IgD-negative memory B cell (primary cell): ENCODE results near the gene PCP2. TPM values are rescaled to one million over a fixed set of nuclear protein-coding genes. Genes with fewer than 3 reads are reported as not detected.
"Not testable (repeated sequence)": the region's sequence is repeated elsewhere in the genome, so short reads cannot be mapped to it uniquely, and the experiment has no call there.

Experiments
- H3K27ac Mint-ChIP-seq, 3 donors: one replicate each; pipeline ENCODE4 v1.8.0; 2020 to 2022; ENCODE audit warnings: mild to moderate bottlenecking in 3 of 3, mixed read lengths in 3 of 3, moderate library complexity in 1 of 3
- H3K27me3 Mint-ChIP-seq: one replicate; pipeline ENCODE4 v1.8.0; 2021; ENCODE audit warnings: mixed read lengths
- H3K36me3 Mint-ChIP-seq: one replicate; pipeline ENCODE4 v1.8.0; 2020; ENCODE audit warnings: mild to moderate bottlenecking, mixed read lengths
- H3K4me1 Mint-ChIP-seq, 3 donors: one replicate each; pipeline ENCODE4 v1.8.0; 2020 to 2022; ENCODE audit warnings: mixed read lengths in 3 of 3, mild to moderate bottlenecking in 1 of 3
- H3K4me3 Mint-ChIP-seq, 4 donors: one replicate each; pipeline ENCODE4 v1.8.0; 2020 to 2022; ENCODE audit warnings: mild to moderate bottlenecking in 4 of 4, mixed read lengths in 4 of 4, moderate library complexity in 3 of 4
- H3K9me3 Mint-ChIP-seq, 3 donors: one replicate each; pipeline ENCODE4 v1.8.0; 2020 to 2021; ENCODE audit warnings: mixed read lengths in 3 of 3, mild to moderate bottlenecking in 1 of 3
- polyA plus RNA-seq: library from polyadenylated mRNA; unstranded; fragments of 300-500 nt; fragmentation: Illumina TruSeq; gene quantifications from one replicate; pipeline ENCODE4 v1.2.3, GENCODE V29; 2021

Gene PCP2
- polyA plus RNA-seq, 1 donor from 2014 or later = not detected

- Mint-ChIP-seq H3K36me3 (no peaks in the 10 kb centered on the region), H3K27me3 (peaks cover 3% of the 10 kb centered on the region), H3K4me3 (peak overlapping the region in 1 of 4 donors; percentile 9), H3K27ac (peak overlapping the region in 1 of 3 donors; percentile 45), H3K9me3 (no peaks in the 10 kb centered on the region), H3K4me1 (peaks cover 5 to 8% (median 7%) of the 10 kb centered on the region in 3 donors)
These were observed 14.9 kb upstream of the PCP2 start for GRCh38 chr19:7648265-7649014.

DNA sequence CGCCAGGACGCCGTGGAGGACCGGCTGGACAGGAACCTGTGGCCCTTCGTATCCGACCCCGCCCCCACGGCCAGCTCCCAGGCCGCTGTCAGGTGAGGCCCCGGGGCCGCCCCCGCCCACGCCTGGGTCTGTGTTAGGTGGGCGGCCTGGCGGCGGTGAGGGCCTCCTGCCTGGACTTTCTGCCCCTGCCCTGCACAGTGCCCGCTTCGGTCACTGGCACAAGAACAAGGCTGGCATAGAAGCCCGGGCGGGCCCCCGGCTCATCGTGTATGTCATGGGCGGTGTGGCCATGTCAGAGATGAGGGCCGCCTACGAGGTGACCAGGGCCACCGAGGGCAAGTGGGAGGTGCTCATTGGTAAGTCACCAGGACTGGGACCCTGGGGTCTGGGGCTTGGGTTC lies 13.6 kb upstream of the PCP2 start:
- no peak overlapping the region for H3K4me3 Mint-ChIP-seq
- H3K27ac Mint-ChIP-seq = no peak overlapping the region
- H3K4me1 Mint-ChIP-seq = peaks cover 3 to 4% (median 3%) of the 10 kb centered on the region in 3 donors

GRCh38 chr19:7646426-7646700 lies 12.8 kb upstream of the PCP2 start:
- Mint-ChIP-seq H3K27me3 (no peaks in the 10 kb centered on the region), H3K36me3 (no peaks in the 10 kb centered on the region), H3K9me3 (no peaks in the 10 kb centered on the region), H3K4me1 (peaks cover 0 to 1% (median 0%) of the 10 kb centered on the region in 3 donors), H3K4me3 (no peak overlapping the region), H3K27ac (no peak overlapping the region)

More for the DNA sequence above, 13.6 kb upstream of the PCP2 start:
- H3K9me3 Mint-ChIP-seq = no peaks in the 10 kb centered on the region
- no peaks in the 10 kb centered on the region for H3K36me3 Mint-ChIP-seq
- peaks cover 3% of the 10 kb centered on the region for H3K27me3 Mint-ChIP-seq

DNA sequence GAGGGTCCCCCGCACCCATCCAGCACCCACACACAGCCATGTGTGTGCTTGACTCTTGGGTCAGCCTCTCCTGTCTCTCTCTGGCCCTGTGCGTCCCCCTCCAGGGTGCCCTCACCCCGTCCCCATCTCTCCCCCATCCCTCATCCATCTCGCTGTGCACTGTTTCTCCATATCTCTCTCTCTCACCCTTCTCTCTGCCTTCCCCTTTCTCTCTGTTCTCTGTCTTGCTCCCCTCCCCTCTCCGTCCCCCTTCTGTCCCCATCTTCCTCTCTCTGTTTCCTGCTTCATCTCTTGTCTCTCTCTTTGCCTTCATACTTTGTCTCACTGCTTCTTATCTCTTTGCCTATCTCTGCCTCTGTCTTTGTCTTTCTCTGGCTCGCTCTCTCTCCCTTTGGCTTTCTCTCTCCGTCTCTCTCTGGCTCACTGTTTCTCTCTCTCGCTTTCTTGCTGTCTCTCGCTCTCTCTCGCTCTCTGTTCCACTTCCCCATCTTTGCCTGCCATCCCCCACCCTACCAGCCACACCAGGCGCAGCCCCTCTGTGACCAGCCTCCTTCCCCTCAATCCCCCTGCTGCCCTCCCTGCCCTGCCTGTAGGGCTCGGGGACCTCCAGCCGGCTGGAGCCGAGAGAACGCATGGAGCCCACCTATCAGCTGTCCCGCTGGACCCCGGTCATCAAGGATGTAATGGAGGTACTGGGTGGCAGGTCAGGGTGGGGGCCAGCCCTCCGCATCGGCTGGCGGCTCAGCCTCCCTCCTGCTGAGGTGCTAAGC lies 12.3 kb upstream of the PCP2 start:
- Mint-ChIP-seq H3K9me3 (no peaks in the 10 kb centered on the region), H3K27me3 (no peaks in the 10 kb centered on the region), H3K4me3 (no peak overlapping the region), H3K27ac (no peak overlapping the region), H3K4me1 (peaks cover 0 to 1% (median 0%) of the 10 kb centered on the region in 3 donors), H3K36me3 (no peaks in the 10 kb centered on the region)

- Mint-ChIP-seq H3K4me3 (no peak overlapping the region), H3K27ac (no peak overlapping the region), H3K9me3 (no peaks in the 10 kb centered on the region), H3K36me3 (peaks cover 1% of the 10 kb centered on the region), H3K27me3 (no peaks in the 10 kb centered on the region), H3K4me1 (peaks cover 0 to 4% (median 0%) of the 10 kb centered on the region in 3 donors)
These were observed 11.6 kb upstream of the PCP2 start for GRCh38 chr19:7645163-7645562.

DNA sequence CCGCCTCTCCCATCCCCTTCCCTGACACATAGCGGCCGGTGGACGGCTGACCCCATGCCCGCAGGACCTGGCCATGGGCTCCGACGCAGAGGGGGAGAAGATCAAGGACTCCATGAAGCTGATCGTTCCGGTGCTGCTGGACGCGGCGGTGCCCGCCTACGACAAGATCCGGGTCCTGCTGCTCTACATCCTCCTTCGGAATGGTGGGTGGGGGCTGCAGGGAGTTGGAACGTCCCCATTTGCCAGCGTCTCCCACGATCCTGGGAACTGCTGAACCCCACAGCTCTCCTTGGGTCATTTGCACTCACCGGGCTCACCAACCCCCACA lies 11.0 kb upstream of the PCP2 start:
- no peak overlapping the region for H3K27ac Mint-ChIP-seq
- no peaks in the 10 kb centered on the region for H3K27me3 Mint-ChIP-seq
- peaks cover 0 to 2% (median 0%) of the 10 kb centered on the region in 3 donors for H3K9me3 Mint-ChIP-seq
- peaks cover 0 to 10% (median 6%) of the 10 kb centered on the region in 3 donors for H3K4me1 Mint-ChIP-seq
- no peak overlapping the region for H3K4me3 Mint-ChIP-seq
- H3K36me3 Mint-ChIP-seq = peaks cover 1% of the 10 kb centered on the region

- H3K4me1 Mint-ChIP-seq, H3K36me3 Mint-ChIP-seq, H3K4me3 Mint-ChIP-seq, H3K27ac Mint-ChIP-seq, H3K27me3 Mint-ChIP-seq, H3K9me3 Mint-ChIP-seq: not testable (repeated sequence)
These were observed 10.4 kb upstream of the PCP2 start for GRCh38 chr19:7643629-7644549.

DNA sequence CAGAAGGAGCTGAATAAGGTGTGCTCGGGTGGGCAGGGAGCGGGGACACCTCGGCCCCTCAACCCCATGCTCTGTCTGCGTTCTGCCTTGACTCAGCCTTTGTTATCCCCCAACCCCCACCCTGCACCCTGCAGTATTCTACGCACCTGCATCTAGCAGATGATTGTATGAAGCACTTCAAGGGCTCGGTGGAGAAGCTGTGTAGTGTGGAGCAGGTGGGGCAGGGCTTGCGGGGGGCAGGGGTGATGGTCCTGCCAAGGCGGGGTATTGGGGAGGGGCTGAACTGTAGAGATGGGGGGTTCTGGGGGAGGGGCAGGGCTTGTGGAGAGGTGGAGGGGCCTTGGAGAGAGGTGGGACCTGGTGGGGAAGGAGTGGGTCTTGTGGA lies 9.5 kb upstream of the PCP2 start:
- peaks cover 0 to 10% (median 10%) of the 10 kb centered on the region in 3 donors for H3K4me1 Mint-ChIP-seq
- H3K4me3 Mint-ChIP-seq = no peak overlapping the region
- no peak overlapping the region for H3K27ac Mint-ChIP-seq
- peaks cover 1% of the 10 kb centered on the region for H3K36me3 Mint-ChIP-seq
- H3K9me3 Mint-ChIP-seq = peaks cover 0 to 2% (median 0%) of the 10 kb centered on the region in 3 donors
- H3K27me3 Mint-ChIP-seq = no peaks in the 10 kb centered on the region

DNA sequence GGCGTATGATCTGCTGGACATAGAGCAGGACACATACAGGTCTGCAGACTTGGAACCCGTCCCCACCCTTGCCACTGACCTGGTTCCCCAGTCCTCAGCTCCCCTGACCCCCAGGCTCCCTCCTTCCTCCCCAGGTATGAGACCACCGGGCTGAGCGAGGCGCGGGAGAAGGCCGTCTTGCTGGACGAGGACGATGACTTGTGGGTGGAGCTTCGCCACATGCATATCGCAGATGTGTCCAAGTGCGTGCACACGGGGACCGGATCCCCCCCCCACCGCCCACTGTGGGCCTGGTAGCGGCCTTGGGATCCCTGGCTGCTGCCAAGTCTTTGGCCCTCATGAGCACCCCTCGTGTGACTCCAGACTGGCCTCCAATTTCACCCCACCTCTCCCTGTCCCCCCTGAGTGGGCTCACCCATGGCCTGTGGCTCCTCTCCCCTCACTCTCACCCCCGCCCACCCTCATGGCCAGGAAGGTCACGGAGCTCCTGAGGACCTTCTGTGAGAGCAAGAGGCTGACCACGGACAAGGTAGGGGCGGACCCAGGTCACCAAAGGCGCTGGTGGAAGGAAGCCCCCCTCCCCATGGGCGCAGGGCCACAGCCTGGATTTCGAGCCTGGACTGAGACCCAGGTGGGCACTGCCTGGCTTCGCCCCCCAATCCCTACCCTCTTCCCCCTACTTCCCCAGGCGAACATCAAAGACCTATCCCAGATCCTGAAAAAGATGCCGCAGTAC lies 8.9 kb upstream of the PCP2 start:
- H3K4me3 Mint-ChIP-seq = no peak overlapping the region
- H3K4me1 Mint-ChIP-seq = peaks cover 0 to 12% (median 10%) of the 10 kb centered on the region in 3 donors
- H3K27ac Mint-ChIP-seq = no peak overlapping the region
- H3K9me3 Mint-ChIP-seq = peaks cover 0 to 2% (median 0%) of the 10 kb centered on the region in 3 donors
- H3K27me3 Mint-ChIP-seq = no peaks in the 10 kb centered on the region
- H3K36me3 Mint-ChIP-seq = peaks cover 1% of the 10 kb centered on the region

- Mint-ChIP-seq H3K4me3 (peak overlapping the region in 1 of 4 donors; percentile 45), H3K27me3 (no peaks in the 10 kb centered on the region), H3K4me1 (peaks cover 0 to 14% (median 12%) of the 10 kb centered on the region in 3 donors), H3K9me3 (peaks cover 0 to 2% (median 0%) of the 10 kb centered on the region in 3 donors), H3K36me3 (peaks cover 1% of the 10 kb centered on the region), H3K27ac (no peak overlapping the region)
These were observed 8.1 kb upstream of the PCP2 start for GRCh38 chr19:7641290-7642276.

DNA sequence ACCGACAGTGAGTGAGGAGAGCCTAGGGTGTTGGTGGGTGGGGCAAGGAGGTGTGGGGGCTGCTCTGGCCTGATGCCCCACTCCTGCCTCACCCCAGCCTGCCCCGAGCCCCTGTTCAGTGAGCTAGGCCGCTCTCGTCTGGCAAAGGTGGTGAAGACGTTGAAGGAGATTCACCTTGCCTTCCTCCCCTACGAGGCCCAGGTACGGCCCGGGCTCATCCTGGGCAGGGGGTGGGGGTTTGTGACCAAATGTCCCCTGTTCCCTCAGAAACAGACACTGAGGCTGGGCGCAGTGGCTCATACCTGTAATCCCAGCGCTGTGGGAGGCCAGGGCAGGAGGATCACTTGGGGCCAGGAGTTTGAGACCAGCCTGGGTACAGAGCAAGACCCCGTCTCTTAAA lies 7.3 kb upstream of the PCP2 start:
- H3K36me3 Mint-ChIP-seq = peaks cover 1% of the 10 kb centered on the region
- H3K4me1 Mint-ChIP-seq = peaks cover 0 to 16% (median 13%) of the 10 kb centered on the region in 3 donors
- peaks cover 0 to 2% (median 0%) of the 10 kb centered on the region in 3 donors for H3K9me3 Mint-ChIP-seq
- H3K4me3 Mint-ChIP-seq = no peak overlapping the region
- H3K27ac Mint-ChIP-seq = peak overlapping the region in 1 of 3 donors; percentile 6
- no peaks in the 10 kb centered on the region for H3K27me3 Mint-ChIP-seq

DNA sequence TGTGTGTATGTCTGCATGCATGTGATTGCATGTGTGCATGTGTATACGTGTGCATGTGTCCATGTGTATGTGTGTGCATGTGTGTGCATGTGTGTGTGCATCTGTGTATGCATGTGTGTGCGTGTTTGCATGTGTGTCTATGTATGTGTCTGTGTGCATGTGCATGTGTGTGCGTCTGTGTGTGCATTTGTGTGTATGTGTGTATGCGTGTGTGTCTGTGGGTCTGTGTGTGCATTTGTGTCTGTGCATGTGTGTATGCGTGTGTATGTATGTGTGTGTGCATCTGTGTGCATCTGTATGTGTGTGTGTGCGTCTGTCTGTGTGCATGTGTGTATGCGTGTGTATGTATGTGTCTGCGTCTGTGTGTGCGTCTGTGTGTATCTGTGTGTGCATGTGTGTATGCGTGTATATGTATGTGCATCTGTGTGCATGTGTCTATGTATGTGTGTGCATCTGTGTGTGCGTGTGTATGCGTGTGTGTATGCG lies 6.4 kb upstream of the PCP2 start:
- peaks cover 0 to 16% (median 14%) of the 10 kb centered on the region in 3 donors for H3K4me1 Mint-ChIP-seq
- peaks cover 0 to 2% (median 0%) of the 10 kb centered on the region in 3 donors for H3K9me3 Mint-ChIP-seq
- H3K36me3 Mint-ChIP-seq = peaks cover 1% of the 10 kb centered on the region
- H3K27ac Mint-ChIP-seq = no peak overlapping the region
- peak overlapping the region in 3 of 4 donors; percentile 0 to 85 (median 16) for H3K4me3 Mint-ChIP-seq
- no peaks in the 10 kb centered on the region for H3K27me3 Mint-ChIP-seq

GRCh38 chr19:7638802-7639465 lies 5.4 kb upstream of the PCP2 start:
- peak overlapping the region in 1 of 3 donors; percentile 20 for H3K27ac Mint-ChIP-seq
- peaks cover 1% of the 10 kb centered on the region for H3K36me3 Mint-ChIP-seq
- peak overlapping the region; percentile 9 to 59 (median 52) for H3K4me3 Mint-ChIP-seq
- H3K9me3 Mint-ChIP-seq = peaks cover 0 to 2% (median 0%) of the 10 kb centered on the region in 3 donors
- peaks cover 0 to 16% (median 14%) of the 10 kb centered on the region in 3 donors for H3K4me1 Mint-ChIP-seq
- no peaks in the 10 kb centered on the region for H3K27me3 Mint-ChIP-seq
